ENCODE measurements around the gene PLEKHG4. TPM values are rescaled to one million over a fixed set of nuclear protein-coding genes. Genes with fewer than 3 reads are reported as not detected.
A peak's percentile ranks its signal among the peaks of the same experiment; 100 is the strongest.

The PLEKHG4 gene
- polyA plus RNA-seq, 1 of the 3 experiments (the other 2 are of a cell fraction), result 65.5 TPM

DNA sequence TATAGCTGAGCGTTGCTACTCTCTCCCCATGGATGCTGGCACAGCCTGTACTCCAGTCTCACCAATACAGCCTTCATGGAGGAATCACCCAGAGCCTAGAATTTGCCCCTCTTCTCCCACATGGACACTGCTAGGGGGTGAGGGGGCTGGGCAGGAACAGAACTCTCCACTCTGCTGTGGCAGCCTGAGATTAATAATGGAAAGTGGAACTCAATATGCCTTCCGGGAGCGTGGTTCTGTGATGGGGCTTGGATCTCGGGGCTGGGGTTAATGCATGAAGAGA lies 29.3 kb upstream of the PLEKHG4 start:
- TF ChIP-seq POLR2AphosphoS5 (IDR thresholded peaks at IDR 0.05; ENCODE audit: low read depth, low read length) (no peak), EP300 (IDR thresholded peaks at IDR 0.05; ENCODE audit: borderline replicate concordance in 1 of 2, low read depth in 1 of 2, low read length in 1 of 2) (no peak), GABPA (IDR thresholded peaks at IDR 0.05; ENCODE audit: low read depth) (no peak), NRF1 (IDR thresholded peaks at IDR 0.05; ENCODE audit: low read depth, low read length) (no peak), TCF12 (IDR thresholded peaks at IDR 0.05) (no peak), MEF2A (IDR thresholded peaks at IDR 0.05; ENCODE audit: borderline replicate concordance, low read depth) (no peak), FOXM1 (IDR thresholded peaks at IDR 0.05; ENCODE audit: low read depth) (no peak), EZH2phosphoT487 (IDR thresholded peaks at IDR 0.05; ENCODE audit: borderline replicate concordance, low read depth) (no peak), TEAD4 (IDR thresholded peaks at IDR 0.05; ENCODE audit: borderline replicate concordance, insufficient read depth) (no peak), SIN3A (IDR thresholded peaks at IDR 0.05; ENCODE audit: borderline replicate concordance, low read depth, low read length) (no peak), RCOR1 (IDR thresholded peaks at IDR 0.05; ENCODE audit: low read length) (no peak), GATA2 (CRISPR knock-in tag; IDR thresholded peaks at IDR 0.05) (no peak), CHD2 (IDR thresholded peaks at IDR 0.05; ENCODE audit: low read length, partially characterized antibody) (no peak), RXRA (IDR thresholded peaks at IDR 0.05; ENCODE audit: borderline replicate concordance, low read depth) (no peak)
- TF ChIP-seq, protein P1, sequence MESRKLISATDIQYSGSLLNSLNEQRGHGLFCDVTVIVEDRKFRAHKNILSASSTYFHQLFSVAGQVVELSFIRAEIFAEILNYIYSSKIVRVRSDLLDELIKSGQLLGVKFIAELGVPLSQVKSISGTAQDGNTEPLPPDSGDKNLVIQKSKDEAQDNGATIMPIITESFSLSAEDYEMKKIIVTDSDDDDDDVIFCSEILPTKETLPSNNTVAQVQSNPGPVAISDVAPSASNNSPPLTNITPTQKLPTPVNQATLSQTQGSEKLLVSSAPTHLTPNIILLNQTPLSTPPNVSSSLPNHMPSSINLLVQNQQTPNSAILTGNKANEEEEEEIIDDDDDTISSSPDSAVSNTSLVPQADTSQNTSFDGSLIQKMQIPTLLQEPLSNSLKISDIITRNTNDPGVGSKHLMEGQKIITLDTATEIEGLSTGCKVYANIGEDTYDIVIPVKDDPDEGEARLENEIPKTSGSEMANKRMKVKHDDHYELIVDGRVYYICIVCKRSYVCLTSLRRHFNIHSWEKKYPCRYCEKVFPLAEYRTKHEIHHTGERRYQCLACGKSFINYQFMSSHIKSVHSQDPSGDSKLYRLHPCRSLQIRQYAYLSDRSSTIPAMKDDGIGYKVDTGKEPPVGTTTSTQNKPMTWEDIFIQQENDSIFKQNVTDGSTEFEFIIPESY (IDR thresholded peaks at IDR 0.05; ENCODE audit: borderline replicate concordance, low read depth), result no peak
- TF ChIP-seq, protein P2, sequence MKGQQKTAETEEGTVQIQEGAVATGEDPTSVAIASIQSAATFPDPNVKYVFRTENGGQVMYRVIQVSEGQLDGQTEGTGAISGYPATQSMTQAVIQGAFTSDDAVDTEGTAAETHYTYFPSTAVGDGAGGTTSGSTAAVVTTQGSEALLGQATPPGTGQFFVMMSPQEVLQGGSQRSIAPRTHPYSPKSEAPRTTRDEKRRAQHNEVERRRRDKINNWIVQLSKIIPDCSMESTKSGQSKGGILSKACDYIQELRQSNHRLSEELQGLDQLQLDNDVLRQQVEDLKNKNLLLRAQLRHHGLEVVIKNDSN (IDR thresholded peaks at IDR 0.05; ENCODE audit: borderline replicate concordance, low read depth), result no peak
- TF ChIP-seq, protein P3, sequence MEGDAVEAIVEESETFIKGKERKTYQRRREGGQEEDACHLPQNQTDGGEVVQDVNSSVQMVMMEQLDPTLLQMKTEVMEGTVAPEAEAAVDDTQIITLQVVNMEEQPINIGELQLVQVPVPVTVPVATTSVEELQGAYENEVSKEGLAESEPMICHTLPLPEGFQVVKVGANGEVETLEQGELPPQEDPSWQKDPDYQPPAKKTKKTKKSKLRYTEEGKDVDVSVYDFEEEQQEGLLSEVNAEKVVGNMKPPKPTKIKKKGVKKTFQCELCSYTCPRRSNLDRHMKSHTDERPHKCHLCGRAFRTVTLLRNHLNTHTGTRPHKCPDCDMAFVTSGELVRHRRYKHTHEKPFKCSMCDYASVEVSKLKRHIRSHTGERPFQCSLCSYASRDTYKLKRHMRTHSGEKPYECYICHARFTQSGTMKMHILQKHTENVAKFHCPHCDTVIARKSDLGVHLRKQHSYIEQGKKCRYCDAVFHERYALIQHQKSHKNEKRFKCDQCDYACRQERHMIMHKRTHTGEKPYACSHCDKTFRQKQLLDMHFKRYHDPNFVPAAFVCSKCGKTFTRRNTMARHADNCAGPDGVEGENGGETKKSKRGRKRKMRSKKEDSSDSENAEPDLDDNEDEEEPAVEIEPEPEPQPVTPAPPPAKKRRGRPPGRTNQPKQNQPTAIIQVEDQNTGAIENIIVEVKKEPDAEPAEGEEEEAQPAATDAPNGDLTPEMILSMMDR (IDR thresholded peaks at IDR 0.05), result no peak
- TF ChIP-seq, protein P4, sequence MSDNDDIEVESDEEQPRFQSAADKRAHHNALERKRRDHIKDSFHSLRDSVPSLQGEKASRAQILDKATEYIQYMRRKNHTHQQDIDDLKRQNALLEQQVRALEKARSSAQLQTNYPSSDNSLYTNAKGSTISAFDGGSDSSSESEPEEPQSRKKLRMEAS (IDR thresholded peaks at IDR 0.05; ENCODE audit: low read depth), result no peak
- ChIA-PET POLR2A (interaction anchor here (1.2 kb wide), 1 partner anchor 11 kb away, joined by 4 read pairs; no protein-coding TSS in a partner anchor), CTCF (interaction anchor here (1.0 to 4.0 kb wide), 4 partner anchors 29 to 95 kb away, joined by 3 to 12 read pairs (median 4); partner anchors contain the start of genes KCTD19, LRRC36 and NOL3)
- Histone ChIP-seq H2AFZ (ENCODE audit: low read depth) (no peak overlapping the region), H3K9me3 (no peaks in the 10 kb centered on the region), H3K27ac (ENCODE audit: low read depth in 2 of 2, low read length in 1 of 2) (no peak overlapping the region), H3K9ac (no peak overlapping the region), H3K79me2 (ENCODE audit: insufficient read depth) (peaks cover 22% of the 10 kb centered on the region), H3K9me2 (no peaks in the 10 kb centered on the region), H3K4me2 (peak overlapping the region; percentile 98), H3K36me3 (replicated peaks in 1 of 2; ENCODE audit: control insufficient read depth in 1 of 2, insufficient read depth in 2 of 2, low read length in 1 of 2) (no peaks in the 10 kb centered on the region), H4K20me1 (ENCODE audit: insufficient read depth) (no peaks in the 10 kb centered on the region), H3K4me3 (ENCODE audit: low read depth in 2 of 2, low read length in 1 of 2) (no peak overlapping the region), H3F3A (replicated peaks; ENCODE audit: insufficient read depth) (peaks cover 28% of the 10 kb centered on the region), H3K27me3 (ENCODE audit: insufficient read depth) (no peaks in the 10 kb centered on the region), H3K4me1 (ENCODE audit: control insufficient read depth in 1 of 2, insufficient read depth in 2 of 2, low read depth in 1 of 2, low read length in 1 of 2) (peaks cover 23 to 34% of the 10 kb centered on the region in 2 experiments)
- DNase-seq, result no peak
- 96% methylated on average over 4 of the region's 4 CpGs for WGBS (ENCODE audit: low lambda C conversion rate)

Data from SK-N-SH (cell line).